Esophagus muscularis mucosa (tissue), 4 donors: ENCODE results near the gene TERB1. TPM values are rescaled to one million over a fixed set of nuclear protein-coding genes. Genes with fewer than 3 reads are reported as not detected.

Experiments used
- DNase-seq: peaks from one replicate; pipeline ENCODE4 v3.0.0-alpha.2; 2017; ENCODE audit errors: extremely low spot score
- H3K27ac ChIP-seq, 4 donors: fragments of 200-600 bp; sonication (generic); replicated peaks in 1 of 4; 1 replicate in 3 of 4; 2 replicates in 1 of 4; pipeline ENCODE4 v1.5.1; 2016 to 2019; ENCODE audit warnings: mild to moderate bottlenecking in 1 of 4
- H3K27me3 ChIP-seq, 4 donors: fragments of 200-600 bp; sonication (generic); one replicate each; pipeline versions ENCODE4 v1.5.1 to v1.6.0; 2016 to 2019
- H3K36me3 ChIP-seq, 4 donors: fragments of 200-600 bp; sonication (generic); one replicate each; pipeline ENCODE4 v1.5.1; 2016 to 2019
- H3K4me1 ChIP-seq, 4 donors: fragments of 200-600 bp; sonication (generic); one replicate each; pipeline ENCODE4 v1.5.1; 2016 to 2019
- H3K4me3 ChIP-seq, 4 donors: fragments of 200-600 bp; sonication (generic); 1 replicate in 2 of 4; 2 replicates in 2 of 4; pipeline ENCODE4 v1.5.1; 2016 to 2019; ENCODE audit warnings: mild to moderate bottlenecking in 4 of 4, moderate library complexity in 1 of 4
- H3K9me3 ChIP-seq, 4 donors: fragments of 200-600 bp; sonication (generic); 1 replicate in 3 of 4; 2 replicates in 1 of 4; pipeline ENCODE4 v1.5.1; 2016 to 2019
- EP300 ChIP-seq: sonication (generic); formaldehyde crosslinking; IDR thresholded peaks from one replicate; pipeline ENCODE4 v1.6.1; 2017; ENCODE audit warnings: antibody characterized with exemption
- POLR2A ChIP-seq: fragments of 450-650 bp; IDR thresholded peaks from one replicate; pipeline ENCODE4 v1.6.1; 2017; ENCODE audit warnings: antibody characterized with exemption, moderate library complexity, mild to moderate bottlenecking, low read depth
- POLR2AphosphoS5 ChIP-seq, 2 donors: sonication (generic); formaldehyde crosslinking; IDR thresholded peaks; one replicate each; pipeline ENCODE4 v1.6.1; 2017; ENCODE audit warnings: antibody characterized with exemption in 2 of 2
- WGBS: methylation state at CpG from one replicate; pipeline ENCODE4 v1.1.5; 2018; 5-methylcytosine and 5-hydroxymethylcytosine counted together
- intact Hi-C: fragments of 100-400 bp; cut with DNase I; formaldehyde crosslinking; loops from one replicate; pipeline ENCODE4 v1.15.1; 2023
- total RNA-seq, 4 donors: library from RNA; depleted of rRNA; stranded (reverse); fragments of >200 nt; gene quantifications; one replicate each; pipeline versions ENCODE4 v1.1.0 to v1.2.1, GENCODE V29; 2016
- TF ChIP-seq, protein P1 (sequence below), 3 experiments: fragments of 200-600 bp in 2 of 3; fragments of 450-650 bp in 1 of 3; sonication (generic) in 2 of 3; IDR thresholded peaks; one replicate each; pipeline ENCODE4 v1.5.1; 2017 to 2019; ENCODE audit warnings: antibody characterized with exemption in 3 of 3, mild to moderate bottlenecking in 2 of 3, moderate library complexity in 1 of 3

TERB1 gene
- total RNA-seq, 4 donors from 2014 or later: not detected

DNA sequence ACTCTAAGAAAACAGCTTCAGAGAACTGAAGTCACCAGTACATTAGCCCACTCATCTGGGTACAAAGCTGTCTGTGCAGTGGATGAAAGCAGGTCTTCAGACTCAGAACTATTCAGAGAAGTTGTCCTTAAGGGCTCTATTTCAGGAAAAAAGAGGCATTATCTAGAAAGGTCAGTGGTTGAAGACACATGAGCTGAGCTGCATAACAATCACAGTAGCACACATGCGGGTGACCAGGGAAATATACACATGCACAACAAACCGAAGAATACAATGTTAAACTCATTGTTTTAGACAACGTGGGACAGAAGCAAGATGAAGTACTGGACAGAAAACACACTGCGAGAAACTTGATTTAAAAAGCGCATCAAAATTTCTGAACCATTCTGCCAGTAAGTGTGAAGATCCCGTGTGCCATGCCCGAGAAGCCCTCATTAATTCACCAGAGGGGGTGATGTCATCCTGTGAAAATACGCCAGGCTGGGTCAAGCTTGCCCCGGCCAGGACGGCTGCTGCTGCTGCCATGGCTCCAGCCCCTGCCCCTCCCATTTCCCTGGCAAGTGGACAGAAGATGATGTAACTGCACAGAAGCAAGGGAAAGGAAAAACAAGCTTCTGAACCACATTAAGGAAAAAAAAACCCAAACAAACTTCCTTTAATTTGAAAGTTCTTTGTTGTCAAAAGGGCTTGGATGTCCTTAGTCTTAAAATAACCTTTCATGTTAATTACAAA is 60.0 kb downstream of the TERB1 start:
- intact Hi-C loops: no loop called here
- Histone ChIP-seq H3K9me3 (no peaks in the 10 kb centered on the region), H3K36me3 (peaks cover 3 to 76% (median 65%) of the 10 kb centered on the region in 4 donors)

DNA sequence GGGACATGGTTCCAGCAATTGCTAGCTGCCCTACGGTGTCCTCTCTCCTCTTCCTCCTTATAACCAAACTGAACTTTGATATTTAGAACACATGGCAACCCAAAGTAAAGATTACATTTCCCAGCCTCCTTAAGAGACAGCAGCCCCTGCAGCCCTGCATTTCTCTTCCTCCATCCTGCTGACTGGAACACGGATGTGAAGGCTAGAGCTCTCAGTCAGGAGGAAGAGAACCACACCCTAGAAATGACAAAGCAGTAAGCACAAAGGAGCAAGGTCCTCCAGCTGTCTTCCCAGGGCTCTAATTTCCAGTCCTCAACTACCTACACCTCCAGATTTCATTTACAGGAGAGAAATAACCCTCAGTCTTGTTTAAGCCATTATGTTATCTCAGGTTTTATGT is 60.9 kb downstream of the TERB1 start:
- no peak for DNase-seq
- WGBS: 47% methylated on average over 2 of the region's 2 CpGs
- TF ChIP-seq POLR2AphosphoS5 (IDR thresholded peaks at IDR 0.05) (peak; percentile 23 to 58), EP300 (no peak)
- Histone ChIP-seq H3K9me3 (no peaks in the 10 kb centered on the region), H3K4me1 (peaks cover 35 to 72% (median 57%) of the 10 kb centered on the region in 4 donors), H3K4me3 (no peak overlapping the region), H3K27me3 (no peaks in the 10 kb centered on the region), H3K36me3 (peaks cover 7 to 76% (median 69%) of the 10 kb centered on the region in 4 donors), H3K27ac (peak overlapping the region; percentile 79 to 87 (median 82))
- intact Hi-C loops: no loop called here

More for the DNA sequence above, 60.0 kb downstream of the TERB1 start:
- Histone ChIP-seq H3K27me3 (no peaks in the 10 kb centered on the region), H3K4me3 (peak overlapping the region in 2 of 4 donors; percentile 4 to 13), H3K4me1 (peaks cover 35 to 74% (median 61%) of the 10 kb centered on the region in 4 donors), H3K27ac (peak overlapping the region; percentile 79 to 87 (median 82))
- no peak for TF ChIP-seq EP300
- TF ChIP-seq, protein P1, sequence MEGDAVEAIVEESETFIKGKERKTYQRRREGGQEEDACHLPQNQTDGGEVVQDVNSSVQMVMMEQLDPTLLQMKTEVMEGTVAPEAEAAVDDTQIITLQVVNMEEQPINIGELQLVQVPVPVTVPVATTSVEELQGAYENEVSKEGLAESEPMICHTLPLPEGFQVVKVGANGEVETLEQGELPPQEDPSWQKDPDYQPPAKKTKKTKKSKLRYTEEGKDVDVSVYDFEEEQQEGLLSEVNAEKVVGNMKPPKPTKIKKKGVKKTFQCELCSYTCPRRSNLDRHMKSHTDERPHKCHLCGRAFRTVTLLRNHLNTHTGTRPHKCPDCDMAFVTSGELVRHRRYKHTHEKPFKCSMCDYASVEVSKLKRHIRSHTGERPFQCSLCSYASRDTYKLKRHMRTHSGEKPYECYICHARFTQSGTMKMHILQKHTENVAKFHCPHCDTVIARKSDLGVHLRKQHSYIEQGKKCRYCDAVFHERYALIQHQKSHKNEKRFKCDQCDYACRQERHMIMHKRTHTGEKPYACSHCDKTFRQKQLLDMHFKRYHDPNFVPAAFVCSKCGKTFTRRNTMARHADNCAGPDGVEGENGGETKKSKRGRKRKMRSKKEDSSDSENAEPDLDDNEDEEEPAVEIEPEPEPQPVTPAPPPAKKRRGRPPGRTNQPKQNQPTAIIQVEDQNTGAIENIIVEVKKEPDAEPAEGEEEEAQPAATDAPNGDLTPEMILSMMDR (IDR thresholded peaks at IDR 0.05): no peak
- TF ChIP-seq POLR2A: no peak
- peak; percentile 73 for TF ChIP-seq POLR2AphosphoS5 (IDR thresholded peaks at IDR 0.05)
- WGBS: 10% methylated on average over 10 of the region's 10 CpGs
- peak; percentile 96 for DNase-seq

DNA sequence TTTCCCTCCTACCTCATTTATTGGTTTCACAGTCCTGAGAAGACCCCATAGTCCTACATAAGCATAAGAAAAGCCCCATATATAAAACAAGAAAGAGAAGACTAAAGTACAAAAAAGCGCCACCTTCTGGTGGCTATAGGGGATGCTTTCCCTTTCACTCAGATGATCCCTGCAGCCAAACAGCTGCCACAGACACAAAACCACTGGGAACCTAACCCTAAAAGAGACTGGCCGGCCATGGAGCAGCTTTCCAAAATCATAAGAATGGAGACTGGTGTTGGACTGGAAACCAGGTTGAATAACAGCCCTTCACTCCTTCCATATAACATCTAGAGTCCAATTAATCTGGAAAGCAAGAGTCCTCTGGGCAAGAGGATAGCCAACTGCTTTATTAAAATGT is 61.4 kb downstream of the TERB1 start:
- DNase-seq: no peak
- no peaks in the 10 kb centered on the region for H3K9me3 ChIP-seq
- peak overlapping the region; percentile 79 to 87 (median 82) for H3K27ac ChIP-seq
- peaks cover 13 to 76% (median 69%) of the 10 kb centered on the region in 4 donors for H3K36me3 ChIP-seq
- TF ChIP-seq EP300 (no peak), POLR2A (no peak), POLR2AphosphoS5 (IDR thresholded peaks at IDR 0.05) (no peak)
- TF ChIP-seq, protein P1 (IDR thresholded peaks at IDR 0.05): peak; percentile 44 to 63 (median 45)
- intact Hi-C loops: no loop called here
- peaks cover 35 to 72% (median 57%) of the 10 kb centered on the region in 4 donors for H3K4me1 ChIP-seq
- no peaks in the 10 kb centered on the region for H3K27me3 ChIP-seq
- H3K4me3 ChIP-seq: no peak overlapping the region
- WGBS: 42% methylated on average over 2 of the region's 2 CpGs

DNA sequence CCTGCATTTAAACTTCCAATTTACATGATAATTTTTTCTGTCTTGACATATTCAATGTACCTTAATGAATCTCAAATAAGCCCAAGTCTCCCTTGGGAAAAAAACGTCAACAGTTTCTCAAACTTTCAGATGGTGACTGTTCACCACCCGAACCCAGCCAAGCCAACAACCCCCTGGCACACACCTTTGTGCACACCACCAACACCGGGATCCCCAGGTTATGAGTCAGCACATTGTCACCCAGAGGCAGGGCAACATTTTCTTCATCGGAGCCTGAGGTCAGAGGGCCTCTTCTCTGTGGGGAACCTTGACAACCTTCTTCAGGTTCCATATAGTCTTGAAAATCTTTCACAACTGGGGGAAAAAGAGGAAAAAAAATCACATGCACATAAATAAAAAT is 65.5 kb downstream of the TERB1 start:
- intact Hi-C loops: no loop called here
- H3K36me3 ChIP-seq: peaks cover 48 to 94% (median 86%) of the 10 kb centered on the region in 4 donors
- H3K9me3 ChIP-seq: no peaks in the 10 kb centered on the region
- DNase-seq: no peak
- no peaks in the 10 kb centered on the region for H3K27me3 ChIP-seq
- WGBS: 78% methylated on average over 4 of the region's 4 CpGs
- H3K4me1 ChIP-seq: peaks cover 16 to 41% (median 30%) of the 10 kb centered on the region in 4 donors
- no peak overlapping the region for H3K27ac ChIP-seq
- no peak overlapping the region for H3K4me3 ChIP-seq
- TF ChIP-seq POLR2AphosphoS5 (IDR thresholded peaks at IDR 0.05) (no peak), EP300 (no peak), POLR2A (no peak)
- TF ChIP-seq, protein P1 (IDR thresholded peaks at IDR 0.05): no peak

DNA sequence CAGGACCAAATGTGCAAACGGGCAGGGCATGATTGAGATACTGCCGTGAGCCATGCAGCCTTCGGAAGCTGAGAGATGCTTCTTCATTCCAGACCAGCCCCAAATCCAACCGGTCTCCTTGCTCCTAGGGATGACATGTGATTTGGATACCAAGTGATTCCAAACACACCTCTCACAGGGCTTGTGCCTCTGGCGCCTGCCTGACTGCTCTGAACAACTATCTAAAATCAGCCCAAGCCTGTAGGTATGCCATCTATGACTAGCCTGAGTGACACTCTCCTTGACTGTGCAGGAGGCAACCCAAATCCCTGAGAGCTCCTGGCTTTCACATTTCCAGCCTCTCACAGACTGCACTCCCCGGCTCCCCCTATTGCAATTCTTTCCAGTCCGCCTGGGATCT is 70.3 kb downstream of the TERB1 start:
- H3K36me3 ChIP-seq: peaks cover 49 to 95% (median 91%) of the 10 kb centered on the region in 4 donors
- H3K4me1 ChIP-seq: peaks cover 3 to 19% (median 12%) of the 10 kb centered on the region in 4 donors
- H3K27ac ChIP-seq: no peak overlapping the region
- no peak overlapping the region for H3K4me3 ChIP-seq
- TF ChIP-seq POLR2A (no peak), POLR2AphosphoS5 (IDR thresholded peaks at IDR 0.05) (no peak), EP300 (no peak)
- TF ChIP-seq, protein P1 (IDR thresholded peaks at IDR 0.05): no peak
- 82% methylated on average over 6 of the region's 7 CpGs for WGBS
- intact Hi-C loops: loop anchor here (5.0 kb wide), 1 partner anchor 69 kb away; no protein-coding TSS in a partner anchor
- H3K9me3 ChIP-seq: no peaks in the 10 kb centered on the region
- no peaks in the 10 kb centered on the region for H3K27me3 ChIP-seq
- DNase-seq: no peak
